ENCODE measurements around the gene FTO.

Gene FTO

DNA sequence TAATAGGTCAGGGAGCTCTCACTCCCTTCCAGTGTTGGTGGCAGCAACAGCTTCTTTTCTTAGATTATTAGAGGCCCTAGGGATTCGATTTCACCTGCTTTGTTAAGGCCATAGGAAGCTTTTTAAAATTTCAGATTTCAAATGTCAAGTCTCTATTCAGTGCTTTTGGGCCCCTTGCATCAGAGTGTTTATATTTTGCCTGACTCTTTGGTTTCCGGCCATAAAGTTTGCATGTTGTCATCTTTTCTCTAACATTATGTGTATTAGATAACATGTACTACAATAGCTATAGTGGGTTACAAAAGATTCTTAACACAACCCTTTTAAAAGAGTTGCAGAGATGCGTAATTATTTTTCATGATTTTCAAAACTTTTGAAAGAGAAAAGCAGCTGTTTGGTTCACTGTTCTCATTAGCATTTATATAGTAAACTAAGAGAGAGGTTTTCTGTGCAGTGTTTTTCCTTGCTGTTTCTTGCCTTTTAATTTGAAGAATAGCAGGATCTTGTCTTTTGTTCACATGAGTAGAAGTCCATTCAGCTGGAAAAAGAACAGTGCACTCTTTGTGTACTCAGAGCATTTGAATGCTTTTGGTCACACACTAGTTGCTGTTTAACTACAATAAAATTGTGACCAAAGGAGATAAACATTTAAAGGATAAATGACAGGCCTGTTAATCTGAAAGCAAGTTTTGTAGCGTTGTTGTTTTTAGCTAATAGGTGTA, 52.5 kb downstream of the FTO start:
- no peak for DNase-seq

DNA sequence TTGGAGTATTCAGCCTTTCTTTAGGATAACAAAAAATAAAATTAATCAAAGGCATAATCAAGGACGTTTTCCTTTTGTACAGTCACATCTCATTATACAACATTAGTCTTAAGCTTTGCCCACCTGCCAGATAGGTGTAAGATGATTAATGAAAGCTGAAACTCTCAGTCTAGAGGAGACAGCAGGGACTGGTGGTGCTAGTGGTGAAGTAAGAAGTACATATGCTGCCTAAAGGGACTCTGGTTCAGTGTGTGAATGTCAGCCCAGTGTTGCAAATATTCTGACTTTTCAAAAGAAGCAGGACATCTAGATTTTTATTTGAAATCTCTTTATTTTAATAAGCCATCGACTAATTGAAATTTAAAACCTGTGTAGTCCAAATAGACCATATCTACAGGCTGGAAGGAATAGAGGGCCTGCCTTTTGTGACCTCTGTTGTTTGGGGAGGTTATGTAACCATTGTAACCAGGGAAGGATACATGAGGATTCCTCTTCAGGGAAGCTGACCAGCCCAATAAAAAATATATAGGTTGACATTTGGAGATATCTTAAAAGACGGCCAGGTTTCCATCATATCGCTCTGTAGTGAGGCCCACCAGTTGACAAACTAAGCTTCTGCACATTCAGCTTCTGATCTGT, 54.1 kb downstream of the FTO start:
- DNase-seq = no peak

DNA sequence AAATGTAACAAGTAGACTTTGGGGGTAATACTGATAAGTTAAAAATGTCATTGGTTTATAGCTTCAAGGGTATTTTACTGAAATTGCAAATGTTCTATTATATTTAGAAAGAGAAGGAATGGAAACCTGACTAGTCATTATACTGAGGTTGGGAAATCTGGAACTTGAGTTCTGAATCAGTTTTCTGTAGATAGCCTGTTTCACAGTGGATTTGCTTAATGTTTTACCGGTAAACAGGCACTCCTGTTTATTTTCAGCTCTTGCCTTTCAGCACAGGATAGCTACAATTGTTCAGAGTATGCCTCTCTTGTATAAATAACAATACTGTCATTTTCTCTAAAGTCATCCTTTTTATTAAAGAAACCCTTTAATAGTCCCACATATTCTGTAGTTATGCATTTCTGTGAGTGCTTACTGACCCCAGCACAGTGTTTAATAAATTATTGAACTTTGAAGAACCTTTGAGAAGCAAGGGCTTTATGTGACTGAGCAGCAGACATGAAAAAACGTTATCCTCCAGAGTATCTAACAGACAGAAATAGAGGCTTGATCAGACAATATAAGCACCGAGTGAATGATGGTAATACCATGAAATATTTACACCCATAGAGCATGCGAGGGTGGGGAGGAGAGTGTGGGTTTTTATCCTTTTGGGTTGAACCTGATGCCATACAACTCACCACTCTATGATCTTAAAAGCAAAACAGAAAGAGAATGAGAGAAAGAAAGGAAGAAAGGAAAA, 58.2 kb downstream of the FTO start:
- no peak for DNase-seq

DNA sequence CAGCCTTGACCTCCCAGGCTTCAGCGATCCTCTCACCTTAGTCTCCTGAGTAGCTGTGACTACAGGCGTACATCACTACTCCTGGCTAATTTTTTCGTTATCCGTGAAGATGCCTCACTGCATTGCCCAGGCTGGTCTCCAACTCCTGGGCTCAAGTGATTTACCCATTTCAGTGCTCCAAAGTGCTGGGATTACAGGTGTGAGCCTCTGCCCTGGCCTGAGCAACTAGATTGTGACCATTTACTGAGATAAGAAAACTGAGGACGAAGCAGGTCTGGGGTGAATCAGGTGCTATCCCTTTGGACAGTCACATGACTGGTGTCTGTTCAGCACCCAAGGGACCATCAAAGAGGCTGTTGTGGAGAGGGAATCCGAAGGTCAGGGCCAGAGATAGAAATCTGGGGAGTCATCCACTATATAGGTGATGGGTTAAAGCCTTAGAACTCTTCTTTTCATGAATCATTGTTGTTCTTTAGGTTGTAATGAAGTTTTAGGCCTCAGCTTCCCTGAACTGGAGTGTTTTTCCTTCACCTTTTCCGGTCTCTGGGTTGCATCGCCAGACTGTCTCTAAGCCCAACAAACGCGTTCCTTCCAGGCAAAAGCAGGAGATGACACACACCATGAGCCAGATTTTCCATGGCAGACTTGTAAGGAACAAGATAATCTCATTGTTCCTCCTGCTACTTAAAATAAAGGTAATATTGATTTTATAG, 62.5 kb downstream of the FTO start:
- DNase-seq = no peak

DNA sequence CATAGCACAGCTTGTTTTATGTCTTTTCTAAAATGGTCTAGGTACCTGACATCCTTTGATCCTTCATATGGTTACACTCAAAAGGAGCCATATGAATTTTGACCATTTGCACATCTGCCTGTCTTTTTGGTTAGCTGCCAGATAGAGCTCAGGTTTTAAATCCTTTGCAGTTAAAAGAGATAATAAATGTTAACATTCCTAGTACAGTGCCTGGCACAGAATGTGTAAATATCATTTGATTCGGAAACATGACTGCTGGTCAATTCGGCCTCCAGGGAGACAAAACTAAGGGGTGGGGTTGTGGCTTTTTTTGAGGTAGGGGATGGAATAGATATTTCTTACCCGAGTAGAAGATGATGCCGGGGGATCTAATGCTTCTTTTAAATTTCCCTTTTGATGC, 64.2 kb downstream of the FTO start:
- no peak for DNase-seq

DNA sequence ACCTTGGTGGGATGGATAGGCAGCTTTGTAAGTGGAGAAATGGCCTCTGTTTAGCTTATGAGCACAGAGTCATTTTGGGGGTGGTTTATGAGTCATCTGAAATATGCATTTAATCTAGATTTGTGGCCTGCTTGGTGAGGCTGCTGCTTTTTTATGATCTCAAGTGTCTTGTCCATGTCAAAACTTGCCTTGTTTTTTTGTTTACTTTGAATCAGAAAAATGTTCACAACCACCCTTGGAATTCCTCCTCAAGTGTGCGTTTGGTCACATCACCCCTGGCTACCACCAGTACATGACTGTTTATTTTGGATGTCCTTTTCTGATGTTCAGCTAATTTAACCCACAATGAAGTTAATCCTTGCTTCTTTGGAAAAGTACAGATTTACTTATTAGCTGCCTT, 64.6 kb downstream of the FTO start:
- no peak for DNase-seq

DNA sequence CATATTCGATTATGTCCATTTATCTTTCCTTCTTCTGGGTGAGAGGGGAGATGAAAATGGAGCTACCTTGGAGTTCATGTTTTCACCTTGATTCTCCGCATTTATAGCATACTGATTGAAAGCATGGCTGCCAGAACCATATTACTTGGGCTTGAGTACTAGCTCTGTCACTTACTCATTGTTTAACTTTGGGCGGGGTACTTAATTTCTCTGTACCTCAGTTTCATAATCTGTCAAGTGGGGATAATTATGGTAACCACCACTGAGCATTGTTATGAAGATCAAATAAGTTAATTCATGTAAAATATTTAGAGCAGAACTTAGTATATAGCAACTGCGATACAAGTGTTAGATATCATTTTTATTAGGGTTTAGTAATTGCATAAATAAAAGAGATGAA, 65.2 kb downstream of the FTO start:
- DNase-seq = no peak

DNA sequence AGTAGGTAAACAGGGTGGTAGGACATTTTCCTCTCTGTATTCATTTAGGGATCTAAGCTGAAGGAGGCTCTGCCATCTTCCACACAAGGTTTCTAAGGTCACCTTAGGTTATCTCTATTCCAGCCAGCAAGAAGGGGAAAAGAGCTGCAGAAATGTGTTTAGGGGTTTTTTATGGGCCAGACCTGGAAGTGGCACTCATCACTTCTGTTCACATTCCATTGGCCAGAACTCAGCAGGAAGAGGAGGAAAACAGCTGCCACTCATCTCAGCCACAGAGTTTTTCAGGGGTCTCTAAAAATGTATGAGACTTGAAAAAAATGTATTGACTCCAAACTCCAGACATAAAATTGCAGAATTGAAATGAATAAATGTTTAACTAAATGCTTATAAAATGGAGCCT, 65.8 kb downstream of the FTO start:
- DNase-seq = no peak

DNA sequence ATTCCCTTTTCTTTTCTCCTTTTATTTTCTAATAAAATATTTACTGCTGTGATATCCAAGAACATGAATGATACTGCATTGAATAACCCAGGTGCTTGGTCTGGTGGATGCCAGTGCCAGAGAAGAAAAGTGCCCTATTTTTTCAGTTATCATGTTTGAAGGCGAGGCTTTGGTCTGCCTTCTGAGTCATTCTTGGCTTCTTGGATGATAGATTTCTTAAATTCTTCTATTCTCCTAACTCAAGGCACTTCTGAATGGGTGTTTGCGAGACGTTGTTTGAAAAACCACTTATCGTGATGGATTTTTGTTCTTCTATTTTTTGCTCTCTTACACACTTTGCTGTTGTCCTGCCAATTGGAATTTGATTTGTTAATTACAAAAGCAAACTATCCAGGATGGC, 66.7 kb downstream of the FTO start:
- DNase-seq = no peak

DNA sequence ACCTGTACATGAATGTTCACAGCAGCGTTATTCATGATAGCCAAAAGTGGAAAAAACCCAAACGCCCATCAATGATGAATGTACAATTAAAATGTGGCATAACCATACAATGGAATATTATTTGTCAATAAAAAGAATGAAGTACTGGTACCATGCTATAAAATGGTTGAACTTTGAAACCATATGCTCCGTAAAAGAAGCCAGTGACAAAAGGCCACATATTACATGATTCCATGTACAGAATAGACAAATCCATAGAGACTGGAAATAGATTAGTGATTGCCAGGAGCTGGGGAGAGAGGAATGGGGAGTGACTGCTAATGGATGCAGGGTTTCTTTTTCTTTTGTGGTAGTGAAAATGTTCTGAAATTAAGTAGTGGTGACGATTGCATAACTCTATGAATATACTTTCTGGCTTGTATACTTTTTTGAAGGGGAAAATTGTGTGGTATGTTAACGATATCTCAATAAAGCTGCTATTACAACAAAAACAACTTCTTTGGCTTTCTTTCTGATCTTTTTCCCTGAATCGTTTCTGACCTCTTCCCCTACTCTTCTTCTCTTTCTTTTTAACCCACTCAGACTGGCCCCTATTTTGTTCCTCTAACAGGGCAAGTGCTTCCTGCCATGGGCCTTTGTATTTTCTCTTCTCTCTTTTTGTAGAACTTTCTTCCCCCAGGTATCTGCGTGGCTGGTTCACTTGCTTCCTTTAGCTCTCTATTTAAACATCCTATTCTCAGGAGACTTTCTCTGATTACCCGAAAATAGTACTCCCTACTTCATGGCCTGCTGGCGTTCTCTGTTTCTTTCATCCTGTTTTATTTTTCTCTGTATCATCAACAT, 67.9 kb downstream of the FTO start:
- DNase-seq = no peak

DNA sequence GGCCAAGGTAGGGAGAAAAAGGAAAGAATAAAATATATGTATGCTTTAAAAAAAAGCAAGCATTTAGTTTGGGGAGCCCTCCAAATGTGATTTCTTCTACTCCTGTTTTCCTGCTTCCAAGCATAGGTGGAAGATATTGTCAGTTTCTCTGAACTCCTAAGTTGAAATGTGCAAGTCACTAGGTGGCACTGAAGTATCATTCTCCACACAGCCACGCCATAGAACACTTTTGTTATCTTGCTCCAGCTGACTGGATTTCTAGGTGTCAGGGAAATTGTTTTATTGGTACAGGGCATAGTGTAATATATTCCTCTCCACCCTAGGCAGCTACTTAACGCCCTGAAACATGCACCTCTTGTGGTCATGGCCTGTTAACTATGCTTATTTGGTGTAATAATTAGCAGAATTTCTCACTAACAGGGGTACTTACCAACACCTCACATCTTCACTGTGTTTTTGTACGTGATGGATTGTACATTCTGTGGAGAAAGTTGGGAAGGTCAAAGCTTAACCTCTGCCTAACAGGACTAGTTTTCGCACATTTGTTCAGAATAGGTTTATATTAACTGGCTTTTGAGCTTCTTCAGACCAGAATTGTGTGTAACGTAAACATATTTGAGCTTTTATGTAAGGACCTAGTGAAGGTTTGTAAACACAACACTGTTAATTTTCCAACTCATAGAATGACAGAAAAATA, 69.3 kb downstream of the FTO start:
- DNase-seq = no peak

DNA sequence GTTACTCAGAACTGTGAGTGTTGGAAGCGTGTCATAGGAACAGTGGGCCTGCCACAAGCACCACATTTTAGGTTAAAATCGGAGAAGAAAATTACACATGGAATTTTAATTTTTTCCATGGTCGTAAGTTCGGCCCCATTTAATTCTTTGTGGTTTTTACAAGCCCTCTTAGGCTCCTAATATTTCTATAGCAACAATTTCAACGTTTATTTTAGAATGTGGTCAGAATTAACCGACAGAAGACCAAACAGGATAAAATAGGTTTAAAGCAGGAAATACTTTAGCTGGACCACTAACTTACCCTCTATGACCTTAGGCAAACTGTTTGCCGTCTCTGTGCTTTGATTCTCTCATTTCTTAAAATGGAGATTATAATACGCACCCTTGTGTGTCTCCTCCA, 69.9 kb downstream of the FTO start:
- no peak for DNase-seq

DNA sequence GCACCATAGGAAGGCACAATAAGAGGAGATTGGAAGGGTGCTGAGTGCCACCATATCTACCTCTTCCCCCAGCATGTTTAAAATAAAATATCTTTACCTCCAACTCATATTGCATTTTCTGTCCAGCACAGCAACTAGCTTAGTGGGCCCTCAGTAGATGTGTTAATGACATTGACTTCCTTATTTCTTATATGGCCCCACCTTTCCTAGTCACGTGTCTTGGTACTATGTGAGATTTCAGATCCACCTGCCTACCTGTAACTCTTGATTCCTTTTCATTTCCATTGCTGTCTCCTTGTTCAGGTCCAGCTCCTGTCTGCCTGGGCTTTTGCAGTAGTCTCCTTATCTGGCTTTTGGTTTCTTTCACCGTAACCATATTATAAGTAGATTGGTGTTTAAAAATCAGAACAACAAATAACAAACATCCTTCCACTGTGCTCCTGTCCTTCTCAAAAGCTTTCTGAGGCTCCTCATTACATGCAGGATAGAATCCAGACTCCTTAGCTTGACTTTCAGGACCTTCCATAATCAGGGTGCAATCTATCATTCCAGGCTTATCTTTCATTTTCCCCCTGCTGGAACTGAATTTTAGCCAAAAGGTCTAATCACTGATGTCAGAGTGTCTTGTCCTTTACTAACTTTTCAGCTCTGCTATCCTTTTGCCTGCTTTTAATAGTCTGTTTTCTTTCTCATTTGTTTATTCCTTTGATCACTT, 71.3 kb downstream of the FTO start:
- no peak for DNase-seq

DNA sequence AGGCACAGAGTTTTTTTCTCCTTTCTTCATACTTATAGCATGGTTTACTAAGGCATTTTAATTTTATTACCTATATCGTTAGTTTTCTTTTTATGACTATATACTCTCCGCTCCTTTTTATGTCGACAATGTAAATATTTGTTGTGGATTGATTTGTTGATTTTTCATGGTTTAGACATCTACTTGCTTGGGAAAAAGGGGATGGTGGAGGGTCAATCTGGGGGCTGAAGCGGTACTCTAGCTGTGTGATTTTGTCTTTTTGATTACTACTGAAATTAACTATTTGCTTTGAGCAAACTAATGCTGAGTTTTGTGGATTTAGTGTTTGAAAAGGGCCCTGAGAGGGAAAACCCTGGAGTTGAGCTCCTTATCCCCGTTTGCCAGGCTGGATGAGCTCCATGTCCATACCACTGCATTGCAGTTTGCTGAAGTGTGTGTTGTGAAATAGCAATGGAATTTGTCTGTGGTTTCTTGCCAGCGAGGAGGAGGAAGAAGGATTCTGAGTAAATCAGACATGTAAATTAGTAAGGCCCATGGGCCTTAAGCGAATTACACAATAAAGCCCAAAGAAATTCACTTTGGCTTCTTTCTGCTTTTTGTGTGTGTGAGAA, 72.0 kb downstream of the FTO start:
- DNase-seq = no peak

DNA sequence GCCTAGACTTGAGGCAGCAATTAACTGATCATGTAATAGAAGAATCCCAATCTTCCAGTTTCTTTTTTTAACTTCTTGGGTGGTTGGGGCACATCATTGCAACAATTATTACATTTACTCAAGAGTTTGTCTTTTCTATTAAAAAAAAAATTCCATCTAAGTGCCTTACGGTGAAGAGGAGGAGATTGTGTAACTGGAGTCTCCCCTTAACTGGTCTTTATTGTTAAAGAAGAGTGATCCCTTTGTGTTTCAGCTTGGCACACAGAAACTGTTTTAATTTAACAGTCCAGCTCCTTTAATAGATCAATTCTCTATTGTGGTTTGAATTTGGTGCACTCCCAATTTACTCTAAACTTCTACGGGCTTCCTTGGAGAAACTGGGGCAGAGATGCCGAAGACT, 75.2 kb downstream of the FTO start:
- DNase-seq = no peak

DNA sequence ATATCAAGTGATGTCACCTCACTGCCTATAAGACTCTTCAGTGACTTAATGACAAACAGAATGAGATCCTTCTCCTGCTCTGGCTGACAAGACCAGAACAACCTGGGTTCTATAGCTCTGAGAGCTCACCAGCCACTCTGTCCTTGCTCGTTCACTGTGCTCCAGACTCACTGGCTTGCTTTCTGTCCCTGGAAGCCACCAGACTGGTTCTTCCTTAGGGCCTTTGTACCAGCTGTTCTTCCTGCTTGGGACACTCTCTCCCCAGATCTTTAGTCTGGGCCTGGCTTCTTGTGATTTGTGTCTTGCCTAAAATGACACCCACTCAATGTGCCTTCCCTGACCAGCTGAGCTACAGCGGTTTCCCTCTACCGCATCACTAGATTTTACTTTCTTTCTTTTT, 76.1 kb downstream of the FTO start:
- DNase-seq = no peak

DNA sequence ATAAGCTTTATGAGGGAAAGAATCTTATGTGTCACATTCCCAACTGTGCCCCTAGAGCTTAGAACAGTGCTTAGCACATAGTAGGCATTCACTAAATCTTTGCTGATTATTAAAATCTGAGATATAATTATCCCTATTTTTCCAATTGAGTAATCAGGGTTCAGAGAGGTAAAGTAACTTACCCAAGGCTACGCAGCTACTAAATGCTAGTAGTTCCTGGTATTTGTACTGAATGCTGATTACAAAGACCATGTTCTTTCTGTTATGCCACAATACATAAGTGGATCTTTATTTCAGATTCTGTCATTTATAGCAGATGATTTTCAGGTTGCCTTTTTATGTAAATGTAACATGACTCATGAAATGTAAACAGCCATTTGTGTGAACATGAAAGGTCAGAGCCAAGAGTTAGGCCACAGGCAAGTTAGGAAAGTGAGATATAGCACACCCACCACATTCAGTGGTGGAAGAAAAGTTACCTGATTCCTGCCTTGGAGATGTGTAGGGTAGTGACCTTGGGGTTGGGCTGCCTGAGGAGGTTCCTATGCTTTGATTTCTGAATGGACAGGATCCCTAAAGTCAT, 77.2 kb downstream of the FTO start:
- DNase-seq = no peak

DNA sequence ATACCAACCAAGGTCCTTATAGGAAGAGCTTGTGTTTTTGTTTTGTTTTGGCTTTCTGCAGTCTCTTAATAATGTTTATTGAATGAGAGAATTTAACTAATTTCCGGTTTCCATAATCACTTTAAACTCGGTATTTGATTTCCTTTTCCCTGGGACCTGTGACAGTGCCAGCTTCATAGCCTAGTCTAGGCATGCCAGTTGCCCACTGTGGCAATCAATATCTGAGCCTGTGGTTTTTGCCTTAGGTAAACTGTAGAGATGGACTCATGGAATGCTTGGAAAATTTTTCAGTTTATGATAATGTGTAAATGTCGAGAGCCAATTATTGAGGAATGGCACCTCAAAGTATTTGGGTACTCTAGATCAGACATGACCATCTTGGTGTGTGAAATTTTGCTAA, 78.2 kb downstream of the FTO start:
- DNase-seq = no peak

DNA sequence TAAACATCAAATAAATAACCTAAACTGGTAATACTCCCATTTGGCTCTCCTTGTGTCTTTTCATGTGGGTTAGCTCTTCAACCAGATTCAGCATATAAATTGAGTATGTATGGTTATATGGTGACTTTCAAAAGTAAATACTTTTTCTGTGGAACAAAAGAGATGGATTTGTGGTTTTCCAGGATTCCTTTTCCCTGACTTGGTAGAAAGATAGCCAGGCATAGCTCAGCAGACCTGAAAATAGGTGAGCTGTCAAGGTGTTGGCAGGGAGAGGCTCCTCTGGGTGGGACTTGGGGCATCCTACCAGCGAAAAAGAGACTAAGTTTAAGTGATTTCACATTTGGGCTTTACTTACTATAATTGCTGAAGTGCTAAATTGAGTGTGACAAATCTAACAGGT, 80.3 kb downstream of the FTO start:
- no peak for DNase-seq

DNA sequence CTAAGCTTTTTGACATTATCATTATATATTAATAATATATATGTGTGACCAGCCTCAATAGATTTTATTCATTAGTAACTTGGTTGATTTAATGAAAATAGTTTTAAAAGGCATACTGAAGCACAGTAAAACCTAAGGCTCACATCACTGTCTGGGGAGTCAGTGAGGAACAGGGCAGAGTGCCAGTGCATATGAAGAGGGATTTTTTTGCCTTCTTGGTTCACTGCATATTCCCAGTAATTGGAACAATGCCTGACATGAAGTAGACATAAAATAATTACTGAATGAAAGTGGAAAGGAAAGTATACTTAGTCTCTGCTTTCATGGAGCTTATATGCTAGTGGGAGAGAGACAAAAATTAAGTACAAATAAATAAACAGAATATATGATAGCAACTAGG, 81.1 kb downstream of the FTO start:
- no peak for DNase-seq

DNA sequence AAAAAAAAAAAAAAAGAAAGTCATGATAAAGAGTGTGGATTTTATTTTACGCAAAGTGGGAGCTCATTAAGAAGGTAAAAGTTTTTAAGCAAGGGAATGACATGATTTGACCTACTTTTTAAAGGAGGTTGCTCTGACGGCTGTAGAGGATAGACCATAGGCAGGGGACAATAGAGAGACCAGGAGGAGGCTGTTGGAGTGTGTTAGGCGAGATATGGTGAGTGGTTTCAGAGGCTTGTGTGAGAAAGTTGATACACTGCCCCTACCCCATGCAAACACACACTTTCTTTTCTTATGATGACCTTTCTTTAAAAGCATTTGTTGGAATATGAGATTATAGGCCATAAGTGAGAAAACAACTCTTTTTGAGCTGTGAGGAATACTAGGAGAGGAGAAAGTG, 82.0 kb downstream of the FTO start:
- no peak for DNase-seq
